HG02759 (cell line): ENCODE measurements around the gene ITPRIPL1.

Source experiments
- ATAC-seq: cut with Tn5 transposase; IDR thresholded peaks from one replicate; pipeline ENCODE4 v1.9.1; 2021; ENCODE audit warnings: mild to moderate bottlenecking, moderate library complexity; ENCODE audit not compliant: unreplicated experiment

The ITPRIPL1 gene

DNA sequence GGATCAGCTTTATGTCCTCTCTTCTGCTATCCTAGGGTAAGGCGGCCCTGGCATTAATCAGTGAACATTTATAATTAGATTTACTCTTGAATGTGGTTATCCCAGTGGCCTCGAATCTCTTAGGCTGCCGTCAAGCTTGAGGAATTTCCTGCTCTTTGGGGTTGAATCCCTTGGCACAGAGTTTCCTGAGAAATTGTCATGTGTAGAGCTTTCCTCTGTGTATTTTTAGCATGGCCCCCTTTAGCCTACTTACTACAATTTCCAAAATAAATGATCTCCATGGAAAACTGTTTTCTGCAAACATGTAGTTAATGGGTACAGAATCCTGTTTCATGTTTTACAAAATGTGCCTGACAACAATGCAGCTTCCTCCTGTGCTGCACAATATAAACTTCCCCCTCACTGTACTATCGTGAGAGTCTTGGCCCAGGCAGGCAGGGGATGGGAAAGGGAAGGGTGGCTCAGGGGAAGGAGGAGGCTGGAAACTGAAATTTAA, 28.5 kb downstream of the ITPRIPL1 start:
- no peak for ATAC-seq

DNA sequence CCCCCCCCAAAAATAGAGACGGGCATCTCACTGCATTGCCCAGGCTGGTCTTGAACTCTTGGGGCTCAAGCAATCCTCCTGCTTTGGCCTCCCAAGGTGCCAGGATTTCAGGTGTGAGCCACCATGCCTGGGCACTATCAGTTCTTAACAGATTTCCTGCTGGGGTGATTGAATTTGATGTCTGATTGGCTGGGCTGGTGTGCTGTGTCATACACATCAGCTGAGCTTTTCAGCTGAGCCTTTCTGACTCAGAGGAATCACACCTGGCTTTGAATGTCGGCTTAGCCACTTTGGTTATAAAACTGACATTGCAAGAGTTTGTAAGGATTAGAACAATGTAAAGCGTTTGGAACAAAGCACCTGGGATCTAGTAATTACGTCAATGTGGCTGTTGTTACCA, 29.4 kb downstream of the ITPRIPL1 start:
- ATAC-seq: no peak

DNA sequence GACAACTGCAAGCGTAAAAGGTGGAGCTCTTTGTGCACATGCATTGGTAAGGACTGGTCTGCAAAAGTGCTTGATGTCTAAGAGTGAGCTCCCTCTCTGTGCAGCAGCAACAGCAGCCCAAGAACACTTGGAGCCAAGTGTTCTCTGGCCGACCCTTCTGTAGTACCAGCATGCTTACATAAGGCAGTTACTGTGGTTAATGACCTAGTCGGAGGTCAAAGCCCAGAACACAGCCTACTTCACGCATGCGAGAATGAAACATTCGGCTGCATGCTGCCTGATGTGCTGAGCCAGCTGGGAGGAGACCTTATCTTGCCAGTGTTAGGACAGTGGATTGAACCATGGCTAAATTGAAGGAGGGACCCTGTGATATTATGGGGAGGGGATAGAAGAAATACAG, 31.8 kb downstream of the ITPRIPL1 start:
- ATAC-seq: no peak

DNA sequence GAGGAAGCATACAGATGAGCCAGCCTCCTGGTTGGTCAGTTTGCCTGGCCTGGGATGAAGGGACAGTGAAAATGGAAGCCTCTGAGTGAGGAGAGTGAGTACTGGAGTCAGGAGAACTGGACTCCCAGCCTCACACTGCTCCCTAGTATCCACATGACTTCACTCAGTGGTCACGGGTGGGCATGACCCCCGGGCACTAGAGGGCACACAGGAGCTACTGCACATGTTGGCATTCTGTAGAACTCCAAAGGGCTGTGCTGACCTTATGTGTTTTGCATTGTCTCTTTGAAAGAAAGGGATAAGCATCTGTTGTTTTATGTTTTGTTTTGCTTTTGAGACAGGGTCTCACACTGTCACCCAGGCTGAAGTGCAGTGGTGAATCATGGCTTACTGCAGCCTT, 34.2 kb downstream of the ITPRIPL1 start:
- no peak for ATAC-seq

DNA sequence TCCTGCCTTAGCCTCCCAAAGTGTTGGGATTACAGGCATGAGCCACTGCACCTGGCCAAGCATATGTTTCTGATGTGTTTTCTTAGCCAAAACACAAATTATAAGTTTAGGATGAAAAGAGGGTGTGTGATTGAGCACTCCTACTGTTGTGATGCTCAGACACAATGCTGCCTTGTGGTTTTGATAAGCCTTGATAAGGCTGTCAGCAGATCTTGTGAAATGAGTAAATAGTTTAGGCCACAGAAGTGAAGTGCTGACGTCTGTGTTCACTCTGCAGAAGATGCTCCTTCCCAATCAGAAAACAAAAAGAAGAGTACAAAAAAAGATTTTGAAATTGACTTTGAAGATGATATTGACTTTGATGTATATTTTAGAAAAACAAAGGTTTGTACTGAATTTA, 34.7 kb downstream of the ITPRIPL1 start:
- no peak for ATAC-seq

DNA sequence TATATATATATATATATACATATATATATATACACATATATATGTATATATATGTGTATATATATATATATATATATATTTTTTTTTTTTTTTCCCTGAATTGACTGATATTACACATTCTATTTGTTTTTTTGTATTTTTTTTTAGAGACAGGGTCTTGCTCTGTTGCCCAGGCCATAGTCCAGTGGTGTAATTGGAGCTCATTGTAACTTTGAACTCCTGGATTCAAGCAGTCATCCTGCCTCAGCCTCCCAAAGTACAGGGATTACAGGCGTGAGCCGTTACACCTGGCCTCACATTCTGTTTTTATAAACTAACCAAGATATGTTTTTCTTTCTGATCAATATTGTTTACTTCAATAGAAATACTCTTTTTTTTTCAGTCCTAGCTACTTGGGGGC, 36.6 kb downstream of the ITPRIPL1 start:
- ATAC-seq: no peak

DNA sequence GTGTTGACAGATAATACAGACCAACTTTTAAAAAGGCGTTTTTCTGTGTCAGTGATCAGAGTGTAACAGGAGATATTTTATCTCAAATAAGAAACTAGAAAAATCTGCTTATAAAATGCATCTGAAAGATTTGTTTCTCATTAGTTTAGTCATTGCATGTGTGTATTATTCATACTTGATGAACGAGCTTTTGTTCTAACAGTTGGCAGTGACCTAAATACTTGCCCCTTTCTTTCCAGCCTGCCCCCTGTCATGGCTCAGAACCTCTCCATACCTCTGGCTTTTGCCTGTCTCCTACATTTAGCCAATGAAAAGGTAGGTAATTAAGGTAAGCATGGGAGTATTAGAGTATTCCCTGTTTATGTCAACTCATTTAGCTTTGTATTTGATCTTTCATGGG, 44.1 kb downstream of the ITPRIPL1 start:
- no peak for ATAC-seq

DNA sequence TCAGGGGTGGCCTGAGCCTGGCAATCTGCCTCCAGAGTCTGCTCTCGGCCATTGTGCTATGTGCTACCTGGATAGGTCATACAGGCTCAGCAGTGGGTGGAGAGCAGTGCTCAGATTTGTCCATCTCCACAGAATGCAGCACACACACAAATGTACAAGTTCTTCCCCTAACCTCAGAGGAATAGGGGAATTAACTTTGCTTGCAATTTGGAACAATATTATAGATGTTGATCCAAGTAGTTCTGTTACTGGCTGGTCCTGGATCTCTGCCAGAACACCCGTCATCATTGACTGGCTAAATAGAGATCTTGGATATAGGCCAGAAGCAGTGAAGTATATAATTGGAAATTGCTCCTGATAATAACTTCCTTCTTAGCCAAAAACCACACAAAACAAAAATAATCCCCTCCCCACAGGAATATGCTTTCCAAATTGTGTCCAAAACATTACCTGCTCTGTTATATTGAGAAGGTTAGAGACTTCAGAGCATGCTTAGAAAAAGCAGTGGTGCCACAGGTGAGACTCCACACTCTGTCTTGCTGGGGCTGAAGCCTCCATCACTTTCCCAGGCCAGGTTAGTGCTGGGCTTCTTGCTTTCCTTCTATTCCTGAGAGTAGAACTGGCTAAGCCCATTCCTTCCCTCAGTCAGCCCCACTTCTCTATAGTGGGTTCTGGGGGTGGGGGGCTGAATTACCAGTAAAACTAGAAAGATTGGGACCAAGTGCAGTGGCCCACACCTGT, 49.3 kb downstream of the ITPRIPL1 start:
- no peak for ATAC-seq
